HFF-Myc (cell line): Measurements from ENCODE around the gene STMN1.

Experiments
- DNase-seq: peaks from one replicate; pipeline ENCODE4 v3.0.0-alpha.2; 2011; ENCODE audit warnings: low read depth; ENCODE audit errors: extremely low read depth
- H3K4me3 ChIP-seq: replicated peaks from 2 replicates; pipeline ENCODE4 v1.5.1; 2011; ENCODE audit warnings: low read depth, mild to moderate bottlenecking, control low read depth, low read length
- CTCF ChIP-seq: IDR thresholded peaks from 2 replicates; pipeline ENCODE4 v1.5.1; 2012; ENCODE audit warnings: mild to moderate bottlenecking, low read depth, low read length, control low read depth; ENCODE audit errors: missing control alignments

STMN1 gene

GRCh38 chr1:25917996-25918395, 11.8 kb upstream of the STMN1 start:
- no peak overlapping the region for H3K4me3 ChIP-seq
- DNase-seq = no peak
- no peak for TF ChIP-seq CTCF

GRCh38 chr1:25916460-25916859, 10.2 kb upstream of the STMN1 start:
- no peak overlapping the region for H3K4me3 ChIP-seq
- no peak for TF ChIP-seq CTCF
- DNase-seq = no peak

- no peak overlapping the region for H3K4me3 ChIP-seq
- no peak for TF ChIP-seq CTCF
- DNase-seq = no peak
Observed at GRCh38 chr1:25914074-25914995, 8.1 kb upstream of the STMN1 start.

GRCh38 chr1:25913206-25913605, 7.0 kb upstream of the STMN1 start:
- no peak for DNase-seq
- no peak for TF ChIP-seq CTCF
- no peak overlapping the region for H3K4me3 ChIP-seq

- no peak for TF ChIP-seq CTCF
- DNase-seq = no peak
- no peak overlapping the region for H3K4me3 ChIP-seq
Observed at GRCh38 chr1:25912076-25912831, 6.0 kb upstream of the STMN1 start.

GRCh38 chr1:25911162-25911561, 4.9 kb upstream of the STMN1 start:
- no peak overlapping the region for H3K4me3 ChIP-seq
- TF ChIP-seq CTCF = no peak
- no peak for DNase-seq
